Kidney (tissue), 14 donors: ENCODE results near the gene MIX23. TPM values are rescaled to one million over a fixed set of nuclear protein-coding genes. Genes with fewer than 3 reads are reported as not detected.

Source experiments
- DNase-seq, 5 donors: peaks; one replicate each; pipeline ENCODE4 v3.0.0-alpha.2; 2013 to 2020
- FAIRE-seq: peaks from 2 replicates; lab custom pipeline; 2012; peaks lifted over from hg19 to GRCh38; lab: Jason Lieb, UNC
- H3K27ac ChIP-seq, 2 donors: one replicate each; pipeline ENCODE4 v1.7.0; 2013; ENCODE audit warnings: low read depth in 2 of 2, low read length in 2 of 2, inconsistent platforms in 1 of 2
- H3K27me3 ChIP-seq: one replicate; pipeline ENCODE4 v1.7.1; 2013; ENCODE audit warnings: low read length, inconsistent platforms; ENCODE audit not compliant: control insufficient read depth, insufficient read depth
- H3K36me3 ChIP-seq, 3 donors: one replicate each; pipeline versions ENCODE4 v1.7.0 to v1.7.1; 2013; ENCODE audit warnings: low read length in 3 of 3, control low read depth in 1 of 3, inconsistent platforms in 1 of 3; ENCODE audit not compliant: insufficient read depth in 3 of 3, control insufficient read depth in 2 of 3
- H3K4me1 ChIP-seq, 3 donors: one replicate each; pipeline versions ENCODE4 v1.7.0 to v1.7.1; 2013; ENCODE audit warnings: low read length in 3 of 3, inconsistent platforms in 1 of 3, low read depth in 1 of 3; ENCODE audit not compliant: control insufficient read depth in 2 of 3, insufficient read depth in 2 of 3
- H3K4me3 ChIP-seq, 3 donors: one replicate each; pipeline versions ENCODE4 v1.7.0 to v1.8.1; 2013; ENCODE audit warnings: low read length in 3 of 3, control low read depth in 1 of 3, inconsistent platforms in 1 of 3
- H3K9ac ChIP-seq, 3 donors: one replicate each; pipeline versions ENCODE4 v1.7.0 to v1.7.1; 2013; ENCODE audit warnings: low read length in 3 of 3, control low read depth in 1 of 3, inconsistent platforms in 1 of 3
- H3K9me3 ChIP-seq, 3 donors: one replicate each; pipeline versions ENCODE4 v1.7.0 to v1.7.1; 2013; ENCODE audit warnings: low read length in 3 of 3, control low read depth in 1 of 3, inconsistent platforms in 1 of 3; ENCODE audit not compliant: control insufficient read depth in 2 of 3, insufficient read depth in 1 of 3
- intact Hi-C: fragments of 100-400 bp; cut with DNase I; formaldehyde crosslinking; loops from one replicate; pipeline ENCODE4 v1.11.1; 2022
- polyA plus RNA-seq: library from polyadenylated mRNA; stranded (reverse); fragments of 350-450 nt; fragmentation: Illumina TruSeq; extraction: RNeasy Lipid Tissue Mini Kit (QIAGEN cat#74804); gene quantifications from one replicate; pipeline ENCODE4 v1.2.3, GENCODE V29; 2014; ENCODE audit warnings: low read depth, low replicate concordance; ENCODE audit not compliant: insufficient read depth
- total RNA-seq: library from RNA; stranded (reverse); fragmentation: NEBNext Ultra II Directional; extraction: Animal tissue kit (Norgen Biotek cat#: 25700); gene quantifications from one replicate; pipeline ENCODE4 v1.2.1, GENCODE V29; 2021
- TF ChIP-seq, protein P1 (sequence below): IDR thresholded peaks from 3 replicates; pipeline ENCODE4 v1.5.1; 2012; ENCODE audit warnings: mild to moderate bottlenecking, moderate library complexity, borderline replicate concordance; ENCODE audit not compliant: insufficient read depth; ENCODE audit errors: extremely low read depth
- donor health status: control.
- donor health status: control.
- donor health status: control.
- donor health status: control.
- donor health status: control.
- donor health status: DM: yes; HTN: yes; CAD: no.
- donor health status: Normal renal cell carcinoma (clear cell type).

Gene MIX23
- total and polyA plus RNA-seq, 2 donors from 2014 or later = 27.9 to 84.0 TPM

- Histone ChIP-seq H3K27me3 (no peaks in the 10 kb centered on the region), H3K9me3 (no peaks in the 10 kb centered on the region), H3K9ac (no peak overlapping the region), H3K27ac (no peak overlapping the region), H3K4me1 (no peaks in the 10 kb centered on the region), H3K4me3 (no peak overlapping the region), H3K36me3 (peaks cover 0 to 22% (median 3%) of the 10 kb centered on the region in 3 donors)
- DNase-seq (no peak), FAIRE-seq (no peak)
- TF ChIP-seq, protein P1, sequence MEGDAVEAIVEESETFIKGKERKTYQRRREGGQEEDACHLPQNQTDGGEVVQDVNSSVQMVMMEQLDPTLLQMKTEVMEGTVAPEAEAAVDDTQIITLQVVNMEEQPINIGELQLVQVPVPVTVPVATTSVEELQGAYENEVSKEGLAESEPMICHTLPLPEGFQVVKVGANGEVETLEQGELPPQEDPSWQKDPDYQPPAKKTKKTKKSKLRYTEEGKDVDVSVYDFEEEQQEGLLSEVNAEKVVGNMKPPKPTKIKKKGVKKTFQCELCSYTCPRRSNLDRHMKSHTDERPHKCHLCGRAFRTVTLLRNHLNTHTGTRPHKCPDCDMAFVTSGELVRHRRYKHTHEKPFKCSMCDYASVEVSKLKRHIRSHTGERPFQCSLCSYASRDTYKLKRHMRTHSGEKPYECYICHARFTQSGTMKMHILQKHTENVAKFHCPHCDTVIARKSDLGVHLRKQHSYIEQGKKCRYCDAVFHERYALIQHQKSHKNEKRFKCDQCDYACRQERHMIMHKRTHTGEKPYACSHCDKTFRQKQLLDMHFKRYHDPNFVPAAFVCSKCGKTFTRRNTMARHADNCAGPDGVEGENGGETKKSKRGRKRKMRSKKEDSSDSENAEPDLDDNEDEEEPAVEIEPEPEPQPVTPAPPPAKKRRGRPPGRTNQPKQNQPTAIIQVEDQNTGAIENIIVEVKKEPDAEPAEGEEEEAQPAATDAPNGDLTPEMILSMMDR = no peak
- intact Hi-C loops = no loop called here
Observed at GRCh38 chr3:122364490-122364889, 18.5 kb downstream of the MIX23 start.

GRCh38 chr3:122362026-122362425 is 21.0 kb downstream of the MIX23 start:
- no peaks in the 10 kb centered on the region for H3K27me3 ChIP-seq
- no peak overlapping the region for H3K27ac ChIP-seq
- FAIRE-seq = no peak
- H3K36me3 ChIP-seq = peaks cover 0 to 22% (median 4%) of the 10 kb centered on the region in 3 donors
- no peak overlapping the region for H3K9ac ChIP-seq
- no peak overlapping the region for H3K4me3 ChIP-seq
- TF ChIP-seq, protein P1 = no peak
- no peak for DNase-seq
- intact Hi-C loops = no loop called here
- no peaks in the 10 kb centered on the region for H3K9me3 ChIP-seq
- no peaks in the 10 kb centered on the region for H3K4me1 ChIP-seq

DNA sequence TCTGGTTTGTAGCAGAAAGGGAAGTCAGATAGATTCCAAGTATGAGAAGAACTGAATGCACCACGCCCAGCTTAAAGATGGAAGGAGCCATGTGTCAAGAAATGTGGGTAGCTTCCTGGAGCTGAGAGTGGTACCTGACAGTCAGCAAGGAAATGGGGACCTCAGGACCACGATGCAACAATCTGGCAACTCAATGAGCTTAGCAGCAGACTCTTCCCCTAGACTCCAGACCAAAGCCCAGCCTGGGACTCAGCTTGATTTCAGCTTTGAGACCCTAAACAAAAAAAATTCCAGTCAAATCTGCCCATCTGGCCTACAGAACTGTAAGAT is 24.4 kb downstream of the MIX23 start:
- no peak overlapping the region for H3K4me3 ChIP-seq
- DNase-seq (no peak), FAIRE-seq (no peak)
- H3K27me3 ChIP-seq = no peaks in the 10 kb centered on the region
- H3K9me3 ChIP-seq = no peaks in the 10 kb centered on the region
- no peaks in the 10 kb centered on the region for H3K4me1 ChIP-seq
- intact Hi-C loops = no loop called here
- peaks cover 0 to 11% (median 3%) of the 10 kb centered on the region in 3 donors for H3K36me3 ChIP-seq
- no peak overlapping the region for H3K9ac ChIP-seq
- no peak overlapping the region for H3K27ac ChIP-seq
- TF ChIP-seq, protein P1 = no peak
